GM18505 (cell line): ENCODE measurements around the gene VPS16.

ENCODE experiments used
- ATAC-seq: cut with Tn5 transposase; IDR thresholded peaks from one replicate; pipeline ENCODE4 v1.9.1; 2021; ENCODE audit not compliant: unreplicated experiment
- POLR2A ChIP-seq: IDR thresholded peaks from 4 replicates; pipeline ENCODE4 v1.6.1; 2011; ENCODE audit warnings: borderline replicate concordance; ENCODE audit not compliant: insufficient read depth, insufficient read length; ENCODE audit errors: extremely low read depth

The VPS16 gene

DNA sequence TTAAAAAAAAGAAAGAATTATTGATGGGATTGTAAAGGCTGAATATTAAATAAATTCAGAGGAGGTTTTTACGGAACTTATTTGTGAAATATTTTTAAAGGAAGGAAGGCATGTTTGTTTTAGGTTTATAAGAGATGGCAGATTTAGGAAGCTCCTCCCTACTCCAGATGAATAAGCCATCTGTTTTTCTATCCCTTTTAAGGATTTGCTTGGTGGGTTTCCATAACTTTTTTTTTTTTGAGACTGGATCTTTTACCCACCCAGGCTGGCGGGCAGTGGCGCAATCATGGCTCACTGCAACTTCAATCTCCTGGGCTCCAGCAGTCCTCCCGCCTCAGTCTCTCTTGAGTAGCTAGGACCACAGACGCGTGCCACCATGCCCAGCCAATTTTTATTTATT, 63.1 kb downstream of the VPS16 start:
- no peak for ATAC-seq
- TF ChIP-seq POLR2A = no peak

GRCh38 chr20:2907519-2907918, 67.0 kb downstream of the VPS16 start:
- no peak for ATAC-seq
- TF ChIP-seq POLR2A = no peak

DNA sequence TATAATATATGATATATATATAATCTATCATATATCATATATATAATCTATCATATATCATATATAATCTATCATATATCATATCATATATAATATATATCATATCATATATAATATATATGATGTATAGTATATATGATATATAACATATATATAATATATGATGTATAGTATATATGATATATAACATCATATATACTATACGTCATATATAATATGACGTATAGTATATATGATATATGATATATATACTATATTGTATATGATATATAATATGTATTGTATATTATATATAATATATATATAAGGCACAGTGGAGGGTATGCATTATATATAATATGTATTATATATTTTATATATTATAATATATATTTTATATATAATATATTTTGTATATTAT, 69.4 kb downstream of the VPS16 start:
- no peak for TF ChIP-seq POLR2A
- no peak for ATAC-seq

- ATAC-seq = no peak
- no peak for TF ChIP-seq POLR2A
These were observed 70.7 kb downstream of the VPS16 start for GRCh38 chr20:2911200-2911599.

GRCh38 chr20:2914160-2914559, 73.6 kb downstream of the VPS16 start:
- TF ChIP-seq POLR2A = no peak
- no peak for ATAC-seq
